Activated effector memory CD4-positive, alpha-beta T cell treated with anti-CD3 and anti-CD28 coated beads, Interleukin-2, amount 50 U/mL, for 16 hours (primary cell): Measurements from ENCODE around the gene MYO1G.
"Not testable (repeated sequence)": the region's sequence is repeated elsewhere in the genome, so short reads cannot be mapped to it uniquely, and the experiment has no call there.

Experiments used
- DNase-seq: peaks from one replicate; pipeline ENCODE4 v3.0.0-alpha.2; 2020

Gene MYO1G

DNA sequence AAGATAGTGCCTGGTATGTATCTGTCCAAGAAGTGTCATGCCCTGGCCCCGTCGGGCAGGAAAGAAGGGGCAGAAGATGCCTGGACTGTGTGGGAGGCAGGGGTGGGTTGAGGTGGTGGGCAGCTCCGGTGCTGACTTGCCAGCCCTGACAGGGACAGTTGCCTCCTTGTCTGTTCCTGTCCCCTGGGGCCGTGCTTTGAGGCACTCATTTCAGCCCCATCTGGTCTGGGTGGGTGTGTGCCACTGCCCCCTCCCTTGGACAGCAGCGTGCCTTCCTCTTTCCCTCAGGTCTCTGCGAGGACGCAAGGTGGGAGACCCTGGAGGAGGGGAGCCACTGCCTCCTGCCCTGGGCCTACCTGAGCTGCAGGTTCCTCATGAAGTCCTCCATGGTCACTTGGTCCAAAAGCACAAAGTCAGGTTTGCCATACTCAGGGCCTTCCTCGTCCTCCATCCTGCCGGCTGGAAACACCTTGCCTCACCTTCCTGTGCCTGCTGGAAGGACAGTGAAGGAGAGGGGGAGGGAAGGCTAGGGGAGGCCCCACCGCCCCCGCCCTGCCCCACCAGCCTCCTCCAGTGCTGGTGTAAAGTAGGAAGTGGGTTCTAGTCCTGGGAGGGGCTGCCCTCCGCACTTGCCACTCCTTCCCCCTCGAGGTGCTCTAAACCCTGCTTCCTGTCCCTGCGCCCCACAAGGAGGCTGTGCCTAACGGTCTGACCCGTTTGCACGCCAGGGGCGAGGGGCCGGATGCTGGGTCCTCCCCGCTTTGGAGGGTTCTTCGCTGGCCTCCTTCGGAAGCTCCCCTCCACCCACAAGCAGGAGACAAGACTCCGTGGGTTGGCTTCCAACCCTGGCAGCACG is at the start of gene MYO1G:
TSS of gene MYO1G (minus strand) at position 505 of the 856 bp plus-strand sequence. CDS start at position 451, 54 bp downstream.
- DNase-seq, result peak; percentile 94

DNA sequence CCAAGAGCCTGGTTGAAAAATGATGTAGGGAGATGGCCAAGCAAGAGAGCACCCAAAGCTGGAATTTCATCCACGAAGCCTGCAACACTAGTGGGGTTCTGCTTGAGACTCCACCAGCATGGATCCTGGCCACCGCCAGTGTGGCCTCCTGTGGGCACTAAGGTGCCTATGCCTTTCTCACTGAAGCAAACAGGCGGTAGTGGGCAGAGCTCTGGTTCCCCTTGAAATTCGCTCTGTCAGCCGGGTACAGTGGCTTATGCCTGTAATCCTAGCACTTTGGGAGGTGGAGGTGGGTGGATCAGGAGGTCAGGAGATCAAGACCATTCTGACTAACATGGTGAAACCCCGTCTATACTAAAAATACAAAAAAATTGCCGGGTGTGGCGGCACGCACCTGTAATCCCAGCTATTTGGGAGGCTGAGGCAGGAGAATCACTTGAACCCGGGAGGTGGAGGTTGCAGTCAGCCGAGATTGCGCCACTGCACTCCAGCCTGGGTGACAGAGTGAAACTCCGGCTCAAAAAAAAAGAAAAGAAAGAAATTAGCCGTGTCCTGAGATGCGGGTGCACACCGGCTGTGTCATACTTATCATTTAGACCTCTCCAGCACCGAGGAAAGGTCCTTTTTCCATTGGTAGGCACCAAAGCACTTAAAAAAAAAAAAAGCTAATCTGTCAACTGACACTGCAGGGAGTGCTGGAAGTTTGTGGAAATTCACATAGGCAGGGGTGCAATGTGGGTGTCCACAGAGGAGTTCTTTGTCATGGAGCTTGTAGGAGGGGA is 49.5 kb upstream of the MYO1G start:
- DNase-seq, result peak; percentile 67

DNA sequence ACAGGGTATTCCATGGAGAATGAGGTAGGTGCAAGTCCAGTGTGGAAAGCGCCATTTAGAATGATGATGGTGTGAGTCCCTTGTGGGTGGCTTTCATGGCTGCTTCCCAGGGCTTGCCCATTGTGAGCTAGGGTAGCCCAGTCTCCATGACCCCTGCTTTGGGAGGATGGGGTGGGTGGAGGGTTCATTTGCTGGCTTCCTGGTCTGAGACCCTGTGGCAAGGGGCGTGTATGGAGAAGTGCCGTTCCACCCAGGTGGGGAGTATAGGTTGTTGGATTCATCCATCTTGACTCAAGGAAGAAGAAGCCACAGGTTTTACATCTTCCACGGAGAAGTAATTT is 48.9 kb upstream of the MYO1G start:
- peak; percentile 69 for DNase-seq

DNA sequence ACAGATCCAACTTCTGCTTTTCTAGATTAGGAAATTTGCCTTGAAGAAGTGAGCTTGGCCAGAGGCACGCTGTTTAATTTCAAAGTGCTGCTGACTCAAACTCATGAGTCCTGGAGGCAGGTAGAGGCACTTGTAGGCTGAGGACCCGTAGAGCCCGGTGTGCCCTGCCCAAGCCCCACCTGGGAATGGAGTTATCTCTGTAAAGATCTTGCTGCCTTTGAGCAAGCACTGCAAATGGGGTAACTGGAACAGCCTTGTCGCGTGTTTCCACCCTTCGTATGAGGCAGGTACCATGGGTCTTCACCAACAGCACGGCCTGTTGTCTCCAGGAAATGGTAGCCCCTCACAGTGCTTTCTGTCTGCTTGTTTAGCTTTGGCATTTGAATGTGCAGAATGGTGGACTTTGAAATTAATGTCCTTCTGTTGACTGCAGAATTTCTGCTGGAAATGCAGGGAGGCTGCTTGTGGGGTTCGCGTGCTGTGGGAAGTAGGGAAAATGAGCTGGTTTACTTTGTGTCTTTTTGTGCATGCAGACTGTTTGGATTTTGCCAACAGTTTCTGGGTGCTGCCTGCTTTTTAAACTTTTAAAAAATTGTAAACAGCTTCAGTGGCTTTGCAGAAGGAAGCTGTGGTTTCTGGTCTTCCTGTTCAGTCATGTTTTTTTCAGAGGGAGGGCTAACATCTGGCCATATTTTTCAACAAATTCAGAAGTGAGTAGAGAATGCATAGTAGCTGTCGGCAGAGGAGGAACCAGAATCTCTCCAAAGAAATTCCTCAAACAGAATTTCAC is 48.4 kb upstream of the MYO1G start:
- DNase-seq, result peak; percentile 73

DNA sequence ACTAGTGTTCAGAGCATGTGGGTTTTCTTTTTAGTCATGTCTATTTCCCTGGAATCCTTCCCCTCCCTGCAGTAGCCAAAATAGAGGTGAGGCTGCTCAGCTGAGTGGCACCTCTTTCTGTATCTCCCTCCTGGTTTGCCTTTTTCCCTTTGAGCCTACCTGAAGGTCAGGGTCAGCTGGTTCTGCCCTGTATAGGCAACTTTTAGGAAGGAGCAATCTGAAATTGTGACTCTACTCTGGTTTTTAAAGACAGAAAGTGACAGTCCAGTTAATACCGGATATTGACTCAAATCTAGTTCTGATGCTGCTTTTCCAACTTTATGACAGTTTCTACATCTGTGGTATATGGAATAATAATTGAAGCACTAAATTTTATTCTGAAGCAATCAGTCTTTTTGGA is 47.2 kb upstream of the MYO1G start:
- no peak for DNase-seq

DNA sequence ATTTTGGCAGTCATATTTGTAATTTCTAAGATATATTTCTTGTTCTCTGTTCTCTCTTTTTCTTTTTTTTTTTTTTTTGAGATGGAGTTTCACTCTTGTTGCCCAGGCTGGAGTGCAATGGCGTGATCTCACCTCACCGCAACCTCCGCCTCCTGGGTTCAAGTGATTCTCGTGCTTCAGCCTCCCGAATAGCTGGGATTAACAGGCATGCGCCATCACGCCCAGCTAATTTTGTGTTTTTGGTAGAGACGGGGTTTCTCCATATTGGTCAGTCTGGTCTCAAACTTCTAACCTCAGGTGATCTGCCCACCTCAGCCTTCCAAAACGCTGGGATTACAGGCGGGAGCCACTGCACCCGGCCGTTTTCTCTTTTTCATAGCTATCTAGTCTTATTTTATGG is 46.7 kb upstream of the MYO1G start:
- not testable (repeated sequence) for DNase-seq

DNA sequence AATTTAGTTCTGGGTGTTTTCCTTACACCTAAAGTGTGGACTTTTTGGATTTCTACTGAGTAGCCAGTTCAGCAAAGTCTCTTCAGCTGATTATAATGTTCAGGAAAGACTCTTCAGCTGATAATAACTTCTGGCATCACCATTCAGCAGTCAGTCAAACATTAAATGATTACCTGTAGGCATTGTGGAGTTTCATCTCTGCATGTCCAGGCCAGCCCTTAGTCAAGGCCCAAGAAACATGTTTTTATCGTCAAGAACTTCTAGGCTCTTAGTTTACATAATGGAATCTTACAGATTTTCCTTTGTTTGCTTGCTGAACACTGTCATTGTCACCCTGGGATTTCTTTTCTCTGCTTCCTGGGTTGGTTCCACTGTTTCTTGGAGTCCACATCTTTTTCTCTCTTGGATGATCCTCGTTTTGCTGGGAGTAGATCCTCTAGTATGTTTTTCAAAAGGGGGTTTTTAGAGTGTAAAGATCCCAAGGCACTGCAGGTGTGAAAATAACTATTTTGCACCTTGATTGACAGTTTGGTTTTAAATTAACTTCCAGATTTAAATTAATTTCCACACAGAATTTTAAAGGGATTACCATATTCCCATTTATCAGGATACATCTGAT is 45.4 kb upstream of the MYO1G start:
- DNase-seq, result no peak

DNA sequence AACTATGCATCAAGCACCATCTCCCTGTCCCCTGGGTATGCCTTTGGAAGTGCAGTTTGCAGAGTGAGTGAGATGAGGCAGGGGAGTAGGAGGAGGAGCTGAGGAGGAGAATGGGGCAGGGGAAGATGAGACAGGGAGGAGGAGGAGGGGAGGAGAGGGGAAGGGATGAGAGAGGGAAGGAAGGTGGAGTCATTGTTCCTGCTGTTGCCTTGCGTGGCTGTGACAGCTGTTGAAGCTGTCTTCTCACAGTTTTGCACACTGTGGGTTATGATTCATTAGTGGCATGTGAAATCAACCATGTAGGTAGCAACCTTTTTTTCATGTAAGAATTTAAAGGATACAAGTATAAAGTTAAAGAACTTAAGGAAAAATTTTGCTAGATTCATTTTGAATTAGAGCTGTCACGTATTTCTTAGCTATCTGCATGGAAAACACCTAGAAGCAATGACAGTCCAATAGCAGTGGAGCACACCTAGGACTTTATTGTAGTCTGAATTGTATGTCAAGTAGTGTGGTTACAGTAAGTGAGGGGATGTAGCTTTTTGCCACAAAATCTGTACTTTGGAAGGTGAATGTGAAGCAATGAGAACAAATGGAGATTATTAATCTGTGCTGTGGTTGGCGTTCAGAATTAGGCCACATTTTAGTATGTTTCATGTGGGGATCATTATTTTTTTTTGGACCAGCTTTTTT is 42.9 kb upstream of the MYO1G start:
- no peak for DNase-seq

DNA sequence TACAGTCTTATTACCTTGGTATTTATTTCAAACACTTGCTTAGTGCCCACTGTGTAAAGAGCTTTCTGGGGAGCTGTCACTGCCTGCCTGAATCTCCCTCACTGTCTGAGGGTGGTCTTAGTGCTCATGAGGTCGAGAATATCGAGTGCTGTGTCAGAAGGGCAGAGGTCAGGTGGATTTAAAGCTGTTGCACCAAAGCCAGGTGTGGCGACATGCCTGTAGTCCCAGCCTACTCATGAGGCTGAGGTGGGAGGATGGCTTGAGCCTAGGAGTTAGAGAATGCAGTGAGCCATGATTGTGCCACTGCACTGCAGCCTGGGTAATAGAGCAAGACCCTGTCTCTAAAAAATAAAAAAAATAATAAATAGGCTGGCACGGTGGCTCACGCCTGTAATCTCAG is 42.1 kb upstream of the MYO1G start:
- DNase-seq, result no peak

DNA sequence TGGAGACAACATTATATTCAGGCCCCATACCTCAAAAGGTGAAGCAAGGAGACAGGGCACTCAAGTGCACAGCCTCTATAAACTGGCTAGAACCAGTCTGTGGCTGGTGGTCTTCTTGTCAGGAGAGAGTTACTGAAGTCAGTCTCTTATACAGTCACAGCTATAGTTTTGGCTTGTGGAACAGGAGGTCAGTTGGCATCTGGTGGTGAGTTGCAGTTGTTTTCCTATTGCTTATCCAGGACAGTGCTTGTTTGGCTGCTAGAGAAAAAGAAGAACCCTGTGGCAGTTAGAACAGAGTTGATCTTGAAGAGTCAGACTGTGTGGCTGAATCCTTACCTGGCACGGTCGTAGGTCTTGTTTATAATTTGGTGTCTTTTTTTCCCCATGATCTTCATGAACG is 38.4 kb upstream of the MYO1G start:
- no peak for DNase-seq

DNA sequence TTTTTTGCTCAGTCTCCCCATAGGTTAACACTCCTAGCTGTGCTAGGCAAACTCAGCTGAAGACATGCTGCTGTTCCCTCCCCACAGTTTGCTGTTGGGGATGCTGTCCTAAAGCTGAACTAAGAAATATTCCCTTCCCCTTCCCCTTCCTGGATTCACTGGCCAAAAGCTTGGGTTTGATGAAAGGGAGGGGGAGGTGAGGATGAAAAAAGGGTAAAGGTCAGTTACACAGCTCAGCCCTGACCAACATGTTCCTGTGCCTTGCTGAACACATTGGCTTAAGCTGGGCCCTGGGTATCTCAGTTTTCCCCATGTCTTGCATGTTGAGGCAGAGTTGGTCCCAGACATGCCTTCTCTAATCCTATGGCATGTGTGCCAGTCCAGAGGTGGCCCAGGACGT is 36.5 kb upstream of the MYO1G start:
- DNase-seq, result no peak

DNA sequence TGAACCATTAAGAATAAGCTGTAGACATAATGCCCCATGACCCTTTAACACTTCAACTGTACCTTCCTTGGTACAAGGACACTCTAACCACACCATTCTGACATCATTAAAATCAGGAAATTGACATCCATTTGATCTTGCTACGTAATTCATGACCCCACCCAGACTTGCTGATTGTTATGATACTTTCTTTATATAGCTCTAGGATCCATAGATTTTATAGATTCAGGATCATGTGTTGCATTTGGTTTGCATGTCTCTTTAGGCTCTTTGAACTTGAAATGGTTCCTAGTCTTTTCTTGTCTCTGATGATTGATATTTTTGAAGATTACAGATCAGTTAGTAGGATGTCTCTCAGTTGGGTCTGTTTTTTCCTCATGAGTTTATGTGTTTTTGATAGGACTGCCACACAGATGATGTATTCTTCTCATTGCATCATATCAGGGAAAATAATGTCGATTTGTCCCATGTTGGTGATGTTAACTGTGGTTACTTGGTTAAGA is 34.7 kb upstream of the MYO1G start:
- no peak for DNase-seq

DNA sequence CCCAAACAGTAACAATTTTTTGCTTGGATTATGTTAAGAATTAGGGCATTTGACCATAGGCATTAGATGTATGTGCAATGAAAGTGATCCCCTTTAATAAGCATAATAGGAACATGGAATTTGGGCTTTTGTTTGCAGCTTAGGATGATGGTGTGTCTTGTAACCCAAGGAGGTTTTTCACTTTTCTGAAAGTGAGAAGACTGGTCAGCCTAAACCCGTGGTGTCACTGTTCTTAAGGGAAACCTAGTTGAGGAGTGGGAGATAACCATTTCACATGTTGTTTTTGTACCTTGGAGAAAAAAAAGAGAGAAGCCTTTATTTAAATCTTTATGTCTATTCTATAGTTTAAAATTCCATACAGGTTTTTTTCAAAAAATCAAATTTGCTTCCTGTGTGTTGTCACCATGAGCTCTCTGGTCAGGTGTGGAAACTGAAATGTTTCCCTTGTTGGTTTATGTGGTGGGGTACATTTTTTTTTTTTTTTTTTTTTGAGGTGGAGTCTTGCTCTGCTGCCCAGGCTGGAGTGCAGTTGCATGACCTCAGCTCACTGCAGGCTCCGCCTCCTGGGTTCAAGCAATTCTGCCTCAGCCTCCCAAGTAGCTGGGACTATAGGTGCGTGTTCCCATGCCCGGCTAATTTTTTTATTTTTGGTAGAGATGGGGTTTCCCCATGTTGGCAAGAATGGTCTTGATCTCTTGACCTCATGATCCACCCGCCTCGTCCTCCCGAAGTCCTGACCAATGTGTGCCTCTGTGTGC is 28.9 kb upstream of the MYO1G start:
- no peak for DNase-seq

DNA sequence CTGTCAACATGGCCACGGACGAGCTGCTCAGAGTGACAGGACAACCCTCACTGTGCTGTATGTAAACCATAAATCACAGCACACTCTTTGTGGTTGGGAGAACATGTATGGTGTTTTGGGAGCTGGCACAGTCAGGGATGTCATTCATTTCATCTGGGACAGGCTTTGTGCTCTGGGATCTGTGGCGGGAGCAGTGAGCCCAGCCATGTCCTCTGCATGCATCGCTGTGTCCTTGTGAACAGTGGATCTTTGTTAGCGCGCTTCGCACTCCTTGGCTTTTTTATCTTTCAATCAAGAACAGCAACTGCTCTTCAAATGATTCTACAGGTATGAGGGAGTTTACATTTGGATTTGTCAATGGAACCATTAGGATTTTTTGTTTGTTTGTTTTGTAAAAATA is 28.3 kb upstream of the MYO1G start:
- no peak for DNase-seq

DNA sequence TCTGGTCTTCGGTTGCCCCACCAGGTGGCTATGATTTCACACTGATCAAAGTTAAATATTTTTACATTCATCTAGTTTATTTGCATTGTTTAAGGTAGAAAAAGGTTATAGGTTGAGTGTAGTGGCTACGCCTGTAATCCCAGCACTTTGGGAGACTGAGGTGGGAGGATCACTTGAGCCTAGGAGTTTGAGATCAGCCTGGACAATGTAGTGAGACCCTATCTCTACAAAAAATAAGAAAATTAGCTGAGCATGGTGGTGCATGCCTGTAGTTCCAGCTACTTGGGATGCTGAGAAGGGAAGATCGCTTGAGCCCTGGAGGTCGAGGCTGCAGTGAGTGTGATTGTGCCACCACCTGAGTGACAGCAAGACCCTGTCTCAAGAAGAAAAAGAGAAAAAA is 25.0 kb upstream of the MYO1G start:
- DNase-seq, result no peak

DNA sequence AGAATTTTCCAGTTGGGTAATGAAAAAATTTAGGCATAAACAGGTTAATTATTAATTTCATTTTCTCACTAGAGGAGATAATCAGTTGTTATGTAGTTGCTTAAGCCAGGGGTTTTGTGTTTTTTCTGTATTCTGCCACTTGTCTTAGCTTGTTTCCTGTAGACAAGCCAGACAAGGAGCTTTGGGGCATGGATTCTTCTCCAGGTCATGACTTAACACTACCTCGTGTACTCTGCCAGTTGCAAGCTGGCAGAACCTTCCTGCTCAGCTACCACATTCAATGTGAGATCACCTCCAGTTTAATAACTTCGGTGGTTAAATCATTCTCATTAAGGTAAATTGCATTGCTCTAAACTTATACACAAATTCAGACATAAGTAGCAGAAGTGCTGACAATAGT is 23.0 kb upstream of the MYO1G start:
- no peak for DNase-seq

DNA sequence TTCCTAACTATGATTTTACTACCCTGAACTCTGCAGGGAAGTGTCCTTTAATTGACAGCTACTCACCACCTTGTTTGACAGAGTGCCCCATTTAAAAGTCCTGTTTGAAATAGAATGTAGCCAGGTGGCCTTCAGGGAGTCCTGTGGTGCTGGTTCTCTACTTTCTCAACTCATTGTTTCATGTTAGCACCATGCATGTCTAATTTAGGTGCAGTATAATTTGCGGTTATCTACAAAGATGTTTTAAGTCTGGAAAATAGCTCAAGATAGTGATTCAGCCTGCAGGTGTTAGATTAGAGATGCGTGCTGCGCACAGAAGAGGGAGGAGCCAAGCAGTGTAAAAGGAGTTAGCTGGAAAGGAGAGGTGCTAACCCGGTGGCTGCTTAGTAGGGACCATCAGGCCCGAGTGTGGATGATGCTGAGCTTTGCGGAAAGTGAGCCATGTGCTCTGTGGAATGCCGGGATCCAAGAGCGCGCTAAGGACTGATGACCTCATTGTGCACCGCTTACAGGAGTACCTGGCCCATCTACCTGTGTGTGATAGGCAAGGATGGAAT is 22.4 kb upstream of the MYO1G start:
- DNase-seq, result peak; percentile 88

DNA sequence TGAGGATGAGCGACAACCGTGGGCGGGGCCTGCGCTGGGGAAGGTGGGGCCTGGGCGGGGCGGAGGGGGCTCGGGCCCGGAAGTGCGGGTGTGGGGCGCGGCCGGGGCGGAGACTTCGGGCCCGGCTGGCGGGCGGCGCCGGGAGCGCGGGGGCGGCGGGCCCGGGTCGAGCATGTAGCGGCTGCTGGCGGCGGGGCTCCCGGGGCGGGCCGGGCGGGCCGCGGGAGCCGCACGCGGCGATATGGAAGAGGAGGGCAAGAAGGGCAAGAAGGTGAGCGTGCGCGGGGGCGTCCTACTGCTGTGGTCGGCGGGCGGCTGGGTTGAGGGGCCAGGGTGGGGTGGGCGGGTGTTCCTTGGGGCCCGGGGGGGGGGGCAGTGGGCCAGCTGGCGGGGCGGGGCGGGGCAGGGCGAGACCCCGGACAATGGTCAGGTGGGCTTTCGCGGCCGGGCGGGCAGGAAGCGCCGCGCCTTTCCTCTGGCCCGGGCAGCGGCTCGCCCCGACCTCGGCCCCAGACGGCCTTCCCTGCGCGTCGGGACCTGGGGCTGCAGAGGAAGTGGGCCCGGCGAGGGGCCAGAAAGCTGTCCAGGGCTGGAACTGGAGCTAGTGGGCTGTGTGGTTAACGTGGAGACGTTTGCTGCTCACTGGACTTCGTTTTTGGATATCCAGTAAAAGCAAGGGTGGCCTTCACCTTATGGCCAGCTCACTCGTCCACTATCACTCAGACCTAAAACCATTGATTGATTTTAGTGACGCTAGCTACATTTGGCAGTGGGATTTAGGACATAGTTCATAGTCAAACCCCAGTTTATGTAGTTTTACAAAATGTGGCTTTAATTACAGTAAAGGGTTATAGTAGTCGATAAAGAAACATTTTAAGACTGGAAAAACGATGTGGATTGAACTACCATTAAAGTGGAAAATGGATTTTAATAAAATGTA is 21.5 kb upstream of the MYO1G start, which contains the start of gene CCM2:
TSS of gene CCM2 (plus strand) at position 109 of the 940 bp plus-strand sequence. CDS start at position 242, 133 bp downstream.
- DNase-seq, result no peak

DNA sequence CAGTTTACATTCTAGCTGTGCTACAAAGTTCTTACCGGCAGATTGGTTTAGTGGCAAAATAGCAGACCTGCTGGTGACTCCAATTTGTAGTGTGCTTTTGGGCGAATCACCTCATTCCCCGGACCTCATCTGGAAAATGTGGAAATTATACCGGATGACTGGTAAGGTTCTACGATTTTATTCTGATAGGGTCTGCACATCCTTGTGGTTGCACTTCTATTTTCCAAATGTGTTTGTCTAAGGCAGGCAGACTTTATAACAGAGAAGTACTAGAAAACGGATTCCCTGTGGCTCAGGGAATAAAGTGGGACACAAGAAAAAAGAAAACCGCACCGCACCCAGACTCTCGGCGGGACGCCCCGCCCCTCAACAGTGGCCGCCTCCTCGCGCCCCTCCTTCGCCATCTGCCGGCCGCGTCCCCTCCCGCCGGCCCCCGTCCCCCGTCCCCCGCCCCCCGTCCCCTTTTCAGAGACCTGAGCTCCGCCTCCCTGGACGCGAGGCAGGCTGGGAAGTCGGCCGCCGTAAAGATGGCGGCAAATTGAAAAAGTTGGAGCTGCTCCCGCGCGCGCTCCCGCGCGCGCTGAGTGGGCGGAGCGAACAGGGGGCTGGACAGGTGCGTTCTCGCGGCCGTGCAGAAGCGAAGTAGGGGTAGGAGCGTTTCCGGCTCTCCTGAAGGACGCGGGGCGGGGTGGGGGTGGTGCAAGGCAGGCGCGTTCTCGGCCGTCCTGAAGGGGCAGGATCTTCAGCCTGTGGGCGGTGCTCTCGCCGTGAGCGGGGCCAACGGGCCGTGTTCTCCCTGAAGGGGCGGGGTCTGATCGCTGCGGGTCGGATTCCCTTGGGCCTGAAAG is 20.7 kb upstream of the MYO1G start:
- DNase-seq, result peak; percentile 99
